BLaER1 (cell line): ENCODE data around the gene PEX11A.
"Not testable (repeated sequence)": the region's sequence is repeated elsewhere in the genome, so short reads cannot be mapped to it uniquely, and the experiment has no call there.

Source experiments
- H3K27ac ChIP-seq: shearing (Covaris generic); formaldehyde crosslinking; 2 replicates; pipeline ENCODE4 v1.8.1; 2022
- H3K27me3 ChIP-seq: shearing (Covaris generic); formaldehyde crosslinking; 2 replicates; pipeline ENCODE4 v1.8.1; 2022
- H3K36me3 ChIP-seq: shearing (Covaris generic); formaldehyde crosslinking; 2 replicates; pipeline ENCODE4 v1.8.1; 2022
- H3K4me1 ChIP-seq: shearing (Covaris generic); formaldehyde crosslinking; 2 replicates; pipeline ENCODE4 v1.8.1; 2022
- H3K4me2 ChIP-seq: shearing (Covaris generic); formaldehyde crosslinking; 2 replicates; pipeline ENCODE4 v1.8.1; 2022
- H3K4me3 ChIP-seq: shearing (Covaris generic); formaldehyde crosslinking; 2 replicates; pipeline ENCODE4 v1.8.1; 2022
- H3K9ac ChIP-seq: shearing (Covaris generic); formaldehyde crosslinking; 2 replicates; pipeline ENCODE4 v1.8.1; 2022
- H3K9me3 ChIP-seq: shearing (Covaris generic); formaldehyde crosslinking; 2 replicates; pipeline ENCODE4 v1.8.1; 2022
- H4K20me1 ChIP-seq: shearing (Covaris generic); formaldehyde crosslinking; 2 replicates; pipeline ENCODE4 v1.8.1; 2022
- Cebpa-rat ChIP-seq: shearing (Covaris generic); IDR thresholded peaks from 2 replicates; pipeline ENCODE4 v1.8.1; 2022

The PEX11A gene

GRCh38 chr15:89714775-89715174 is 24.2 kb upstream of the PEX11A start:
- Histone ChIP-seq H4K20me1 (no peaks in the 10 kb centered on the region), H3K27me3 (no peaks in the 10 kb centered on the region), H3K9ac (no peak overlapping the region), H3K4me2 (no peak overlapping the region), H3K4me3 (no peak overlapping the region), H3K27ac (no peak overlapping the region), H3K36me3 (no peaks in the 10 kb centered on the region), H3K4me1 (no peaks in the 10 kb centered on the region), H3K9me3 (no peaks in the 10 kb centered on the region)
- no peak for TF ChIP-seq Cebpa-rat

- no peak overlapping the region for H3K27ac ChIP-seq
- no peak for TF ChIP-seq Cebpa-rat
- no peaks in the 10 kb centered on the region for H3K9me3 ChIP-seq
- H3K4me1 ChIP-seq = no peaks in the 10 kb centered on the region
- H3K4me3 ChIP-seq = no peak overlapping the region
- no peak overlapping the region for H3K9ac ChIP-seq
- H3K27me3 ChIP-seq = no peaks in the 10 kb centered on the region
- H3K4me2 ChIP-seq = no peak overlapping the region
- H3K36me3 ChIP-seq = no peaks in the 10 kb centered on the region
- no peaks in the 10 kb centered on the region for H4K20me1 ChIP-seq
These were observed 17.0 kb upstream of the PEX11A start for GRCh38 chr15:89707577-89707976.

GRCh38 chr15:89704411-89704810 is 13.9 kb upstream of the PEX11A start:
- no peak overlapping the region for H3K4me2 ChIP-seq
- H3K9me3 ChIP-seq = no peaks in the 10 kb centered on the region
- H3K4me3 ChIP-seq = no peak overlapping the region
- no peak overlapping the region for H3K9ac ChIP-seq
- no peaks in the 10 kb centered on the region for H4K20me1 ChIP-seq
- TF ChIP-seq Cebpa-rat = no peak
- H3K27ac ChIP-seq = no peak overlapping the region
- H3K36me3 ChIP-seq = no peaks in the 10 kb centered on the region
- H3K27me3 ChIP-seq = no peaks in the 10 kb centered on the region
- H3K4me1 ChIP-seq = no peaks in the 10 kb centered on the region

GRCh38 chr15:89695198-89695597 is 4.6 kb upstream of the PEX11A start:
- Histone ChIP-seq H3K4me3 (no peak overlapping the region), H3K36me3 (no peaks in the 10 kb centered on the region), H4K20me1 (no peaks in the 10 kb centered on the region), H3K9ac (no peak overlapping the region), H3K27me3 (no peaks in the 10 kb centered on the region), H3K4me2 (no peak overlapping the region), H3K27ac (no peak overlapping the region), H3K9me3 (peaks cover 7% of the 10 kb centered on the region; the same call in 1 of the 2 replicates), H3K4me1 (no peaks in the 10 kb centered on the region)
- TF ChIP-seq Cebpa-rat = no peak

GRCh38 chr15:89693696-89694095 is 3.1 kb upstream of the PEX11A start:
- Histone ChIP-seq H3K4me2 (no peak overlapping the region), H3K36me3 (no peaks in the 10 kb centered on the region), H3K4me3 (no peak overlapping the region), H3K27ac (no peak overlapping the region), H4K20me1 (no peaks in the 10 kb centered on the region), H3K9me3 (peaks cover 9% of the 10 kb centered on the region; the same call in 1 of the 2 replicates), H3K9ac (no peak overlapping the region), H3K27me3 (no peaks in the 10 kb centered on the region), H3K4me1 (no peaks in the 10 kb centered on the region)
- TF ChIP-seq Cebpa-rat = no peak

- H3K4me2 ChIP-seq = no peak overlapping the region
- H3K36me3 ChIP-seq = no peaks in the 10 kb centered on the region
- no peak overlapping the region for H3K4me3 ChIP-seq
- no peaks in the 10 kb centered on the region for H4K20me1 ChIP-seq
- H3K9me3 ChIP-seq = peaks cover 9% of the 10 kb centered on the region; the same call in 1 of the 2 replicates
- H3K27me3 ChIP-seq = no peaks in the 10 kb centered on the region
- H3K9ac ChIP-seq = no peak overlapping the region
- no peak overlapping the region for H3K27ac ChIP-seq
- H3K4me1 ChIP-seq = no peaks in the 10 kb centered on the region
- TF ChIP-seq Cebpa-rat = no peak
These were observed 2.5 kb upstream of the PEX11A start for GRCh38 chr15:89693091-89693490.

- not testable (repeated sequence) for H3K4me2 ChIP-seq, H3K27me3 ChIP-seq, H3K9me3 ChIP-seq, H3K36me3 ChIP-seq, H3K4me1 ChIP-seq, H3K9ac ChIP-seq, H3K4me3 ChIP-seq, H3K27ac ChIP-seq, H4K20me1 ChIP-seq
These were observed 651 bp downstream of the PEX11A start for GRCh38 chr15:89689930-89690275.

- no peak overlapping the region for H3K4me2 ChIP-seq
- no peak overlapping the region for H3K4me3 ChIP-seq
- TF ChIP-seq Cebpa-rat = no peak
- no peaks in the 10 kb centered on the region for H4K20me1 ChIP-seq
- no peak overlapping the region for H3K27ac ChIP-seq
- H3K9ac ChIP-seq = no peak overlapping the region
- no peaks in the 10 kb centered on the region for H3K36me3 ChIP-seq
- H3K27me3 ChIP-seq = no peaks in the 10 kb centered on the region
- peaks cover 9% of the 10 kb centered on the region; the same call in 1 of the 2 replicates for H3K9me3 ChIP-seq
- no peaks in the 10 kb centered on the region for H3K4me1 ChIP-seq
These were observed 4.0 kb downstream of the PEX11A start for GRCh38 chr15:89686522-89686921.

GRCh38 chr15:89685995-89686394 is 4.6 kb downstream of the PEX11A start:
- no peak for TF ChIP-seq Cebpa-rat
- H3K4me3 ChIP-seq = no peak overlapping the region
- H3K9me3 ChIP-seq = peaks cover 9% of the 10 kb centered on the region; the same call in 1 of the 2 replicates
- H3K36me3 ChIP-seq = no peaks in the 10 kb centered on the region
- H3K4me2 ChIP-seq = no peak overlapping the region
- no peaks in the 10 kb centered on the region for H3K27me3 ChIP-seq
- no peaks in the 10 kb centered on the region for H4K20me1 ChIP-seq
- no peaks in the 10 kb centered on the region for H3K4me1 ChIP-seq
- H3K9ac ChIP-seq = no peak overlapping the region
- no peak overlapping the region for H3K27ac ChIP-seq

- Histone ChIP-seq H4K20me1 (no peaks in the 10 kb centered on the region), H3K27me3 (no peaks in the 10 kb centered on the region), H3K4me3 (no peak overlapping the region), H3K4me2 (no peak overlapping the region), H3K9ac (no peak overlapping the region), H3K36me3 (no peaks in the 10 kb centered on the region), H3K4me1 (no peaks in the 10 kb centered on the region), H3K27ac (no peak overlapping the region), H3K9me3 (no peaks in the 10 kb centered on the region)
- no peak for TF ChIP-seq Cebpa-rat
These were observed 9.4 kb downstream of the PEX11A start for GRCh38 chr15:89681146-89681545.

- H3K4me2 ChIP-seq = no peak overlapping the region
These were observed 10.2 kb downstream of the PEX11A start for GRCh38 chr15:89680282-89680873.

More at GRCh38 chr15:89680282-89680873, 10.2 kb downstream of the PEX11A start:
- Histone ChIP-seq H3K9ac (no peak overlapping the region), H3K9me3 (no peaks in the 10 kb centered on the region), H3K4me3 (no peak overlapping the region), H3K36me3 (no peaks in the 10 kb centered on the region), H3K27ac (no peak overlapping the region), H4K20me1 (no peaks in the 10 kb centered on the region), H3K27me3 (no peaks in the 10 kb centered on the region), H3K4me1 (no peaks in the 10 kb centered on the region)
- no peak for TF ChIP-seq Cebpa-rat
